HepG2 (cell line): ENCODE results near the gene FXYD4. TPM values are rescaled to one million over a fixed set of nuclear protein-coding genes. Genes with fewer than 3 reads are reported as not detected.

ENCODE experiments used
- AGO2 ChIP-seq: fragments of 200-400 bp; formaldehyde crosslinking; optimal IDR thresholded peaks from 2 replicates; pipeline ENCODE3; 2017; ENCODE audit warnings: mild to moderate bottlenecking, low read depth, low read length, moderate library complexity
- GABPA ChIP-seq, 2 experiments: IDR thresholded peaks; 2 replicates each; pipeline ENCODE4 v1.6.1; 2011 to 2016; ENCODE audit warnings: low read depth in 2 of 2, low read length in 1 of 2, missing biosample characterization in 1 of 2, missing genetic modification characterization in 1 of 2
- JUND ChIP-seq: sonication (generic); formaldehyde crosslinking; IDR thresholded peaks from 2 replicates; pipeline ENCODE4 v1.8.0; 2022; ENCODE audit warnings: mild to moderate bottlenecking, missing genetic modification reagents
- KDM2A ChIP-seq: sonication (generic); formaldehyde crosslinking; IDR thresholded peaks from 2 replicates; pipeline ENCODE4 v1.4.0; 2020; ENCODE audit warnings: low read depth, missing genetic modification reagents, borderline replicate concordance
- MAF1 ChIP-seq: sonication (generic); formaldehyde crosslinking; IDR thresholded peaks from 2 replicates; pipeline ENCODE4 v1.5.0; 2020; ENCODE audit warnings: missing genetic modification reagents, borderline replicate concordance
- POLR2AphosphoS2 ChIP-seq: IDR thresholded peaks from 2 replicates; pipeline ENCODE4 v1.6.1; 2011; ENCODE audit warnings: low read depth, low read length, improper control_type of control experiment
- PRMT3 ChIP-seq: sonication (generic); formaldehyde crosslinking; IDR thresholded peaks from 2 replicates; pipeline ENCODE4 v1.8.1; 2022; ENCODE audit warnings: low read depth, mild to moderate bottlenecking, moderate library complexity, missing genetic modification reagents, borderline replicate concordance
- SSRP1 ChIP-seq: IDR thresholded peaks from 2 replicates; pipeline ENCODE4 v1.6.1; 2016; ENCODE audit warnings: control low read depth
- STAG1 ChIP-seq: sonication (generic); formaldehyde crosslinking; IDR thresholded peaks from 2 replicates; pipeline ENCODE4 v1.4.0; 2020; ENCODE audit warnings: missing genetic modification reagents
- TOPORS ChIP-seq: sonication (generic); formaldehyde crosslinking; IDR thresholded peaks from 2 replicates; pipeline ENCODE4 v1.8.0; 2023; ENCODE audit warnings: mild to moderate bottlenecking, missing genetic modification reagents
- ZFP62 ChIP-seq: sonication (generic); formaldehyde crosslinking; IDR thresholded peaks from 2 replicates; pipeline ENCODE4 v1.4.0; 2020; ENCODE audit warnings: missing genetic modification reagents
- ZNF138 ChIP-seq: sonication (generic); formaldehyde crosslinking; IDR thresholded peaks from 2 replicates; pipeline ENCODE4 v1.5.0; 2020; ENCODE audit warnings: mild to moderate bottlenecking, low read depth, missing genetic modification reagents
- ZNF160 ChIP-seq: sonication (generic); formaldehyde crosslinking; IDR thresholded peaks from 2 replicates; pipeline ENCODE4 v1.8.0; 2022; ENCODE audit warnings: mild to moderate bottlenecking, inconsistent platforms, missing genetic modification reagents
- ZNF543 ChIP-seq: sonication (generic); formaldehyde crosslinking; IDR thresholded peaks from 2 replicates; pipeline ENCODE4 v1.4.0; 2020; ENCODE audit warnings: mild to moderate bottlenecking, missing genetic modification reagents
- ZNF724P ChIP-seq: sonication (generic); formaldehyde crosslinking; IDR thresholded peaks from 2 replicates; pipeline ENCODE4 v1.8.0; 2022; ENCODE audit warnings: missing genetic modification reagents, borderline replicate concordance
- ZNF772 ChIP-seq: sonication (generic); formaldehyde crosslinking; IDR thresholded peaks from 2 replicates; pipeline ENCODE4 v1.5.0; 2020; ENCODE audit warnings: mild to moderate bottlenecking, missing genetic modification reagents
- polyA plus RNA-seq, 8 experiments: library from polyadenylated mRNA; depleted of rRNA in 3 of 8; stranded (reverse) in 7 of 8; unstranded in 1 of 8; fragments of >200 nt; fragmentation: Illumina TruSeq in 4 of 8; extraction: Trizol in 4 of 8; gene quantifications; 2 replicates each; pipeline versions ENCODE4 v1.2.1 to v1.2.3, GENCODE V29; 2011 to 2016; ENCODE audit warnings: low read depth in 4 of 8, missing spikeins in 1 of 8, mixed read lengths in 1 of 8; ENCODE audit not compliant: insufficient read depth in 1 of 8
- total RNA-seq, 5 experiments: library from RNA; depleted of rRNA; stranded (reverse); fragments of >200 nt; fragmentation: Illumina TruSeq; extraction: Trizol; gene quantifications; 2 replicates each; pipeline ENCODE4 v1.2.3, GENCODE V29; 2016; ENCODE audit warnings: low read depth in 1 of 5
- TF ChIP-seq, protein P1 (sequence below): sonication (generic); formaldehyde crosslinking; IDR thresholded peaks from 2 replicates; pipeline ENCODE4 v1.9.0; 2022; ENCODE audit warnings: missing genetic modification reagents, mild to moderate bottlenecking, borderline replicate concordance
- TF ChIP-seq, protein P2 (sequence below): sonication (generic); formaldehyde crosslinking; IDR thresholded peaks from 2 replicates; pipeline ENCODE4 v1.8.0; 2022; ENCODE audit warnings: mild to moderate bottlenecking, missing genetic modification reagents, borderline replicate concordance
- TF ChIP-seq, protein P3 (sequence below): IDR thresholded peaks from 2 replicates; pipeline ENCODE4 v1.6.1; 2016; ENCODE audit warnings: control low read depth
- TF ChIP-seq, protein P4 (sequence below): sonication (generic); formaldehyde crosslinking; IDR thresholded peaks from 2 replicates; pipeline ENCODE4 v1.5.0; 2020; ENCODE audit warnings: mild to moderate bottlenecking, missing genetic modification reagents

FXYD4 gene
- total and polyA plus RNA-seq, 2 of the 13 experiments (the other 11 are each of a cell fraction or from before 2014, with no cell fraction given), result not detected

DNA sequence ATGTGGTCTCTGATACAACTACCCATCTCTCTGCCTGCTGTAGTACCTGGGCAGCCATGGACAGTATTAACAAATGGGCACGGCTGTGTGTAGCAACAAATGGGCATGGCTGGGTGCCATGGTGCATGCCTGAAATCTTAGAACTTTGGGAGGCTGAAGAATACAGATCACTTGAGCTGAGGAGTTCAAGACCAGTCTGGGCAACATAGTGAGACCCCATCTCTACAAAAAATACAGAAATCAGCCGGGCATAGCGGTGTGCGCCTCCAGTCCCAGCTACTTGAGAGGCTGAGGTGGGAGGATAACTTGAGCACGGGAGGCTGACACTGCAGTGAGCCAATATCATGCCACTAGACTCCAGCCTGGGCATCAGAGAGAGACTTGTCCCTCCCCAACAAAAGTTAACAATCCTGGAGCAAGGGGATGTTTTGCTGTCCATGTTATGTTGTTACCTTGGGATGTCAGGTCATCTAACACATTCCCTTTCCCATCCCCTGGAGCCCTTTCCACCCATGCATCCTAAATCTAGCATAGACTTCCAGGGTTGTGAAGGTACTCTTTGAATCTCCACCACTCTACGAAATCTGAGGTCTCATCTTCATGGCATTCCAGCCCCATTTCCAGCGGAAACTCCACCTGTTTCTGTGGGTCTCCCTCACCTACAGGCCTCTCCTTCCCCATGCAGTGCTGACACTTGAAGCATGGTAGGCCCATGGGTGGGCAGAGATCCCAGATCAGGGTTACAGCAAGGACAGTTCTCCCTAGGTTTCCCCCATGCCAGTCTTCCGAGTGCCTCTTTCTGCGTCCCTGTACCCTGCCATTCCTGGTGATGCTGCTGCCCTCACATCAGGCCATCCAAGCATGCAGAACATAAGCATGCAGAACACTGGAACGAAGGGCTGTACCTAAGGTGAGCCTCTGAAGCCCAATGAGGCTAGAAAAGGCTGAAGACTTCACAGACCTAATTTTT, 13.1 kb downstream of the FXYD4 start (continued):
- TF ChIP-seq, protein P1, sequence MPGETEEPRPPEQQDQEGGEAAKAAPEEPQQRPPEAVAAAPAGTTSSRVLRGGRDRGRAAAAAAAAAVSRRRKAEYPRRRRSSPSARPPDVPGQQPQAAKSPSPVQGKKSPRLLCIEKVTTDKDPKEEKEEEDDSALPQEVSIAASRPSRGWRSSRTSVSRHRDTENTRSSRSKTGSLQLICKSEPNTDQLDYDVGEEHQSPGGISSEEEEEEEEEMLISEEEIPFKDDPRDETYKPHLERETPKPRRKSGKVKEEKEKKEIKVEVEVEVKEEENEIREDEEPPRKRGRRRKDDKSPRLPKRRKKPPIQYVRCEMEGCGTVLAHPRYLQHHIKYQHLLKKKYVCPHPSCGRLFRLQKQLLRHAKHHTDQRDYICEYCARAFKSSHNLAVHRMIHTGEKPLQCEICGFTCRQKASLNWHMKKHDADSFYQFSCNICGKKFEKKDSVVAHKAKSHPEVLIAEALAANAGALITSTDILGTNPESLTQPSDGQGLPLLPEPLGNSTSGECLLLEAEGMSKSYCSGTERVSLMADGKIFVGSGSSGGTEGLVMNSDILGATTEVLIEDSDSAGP (CRISPR knock-in tag), result peak; percentile 42; the same call in 1 of the 2 replicates
- TF ChIP-seq, protein P2, sequence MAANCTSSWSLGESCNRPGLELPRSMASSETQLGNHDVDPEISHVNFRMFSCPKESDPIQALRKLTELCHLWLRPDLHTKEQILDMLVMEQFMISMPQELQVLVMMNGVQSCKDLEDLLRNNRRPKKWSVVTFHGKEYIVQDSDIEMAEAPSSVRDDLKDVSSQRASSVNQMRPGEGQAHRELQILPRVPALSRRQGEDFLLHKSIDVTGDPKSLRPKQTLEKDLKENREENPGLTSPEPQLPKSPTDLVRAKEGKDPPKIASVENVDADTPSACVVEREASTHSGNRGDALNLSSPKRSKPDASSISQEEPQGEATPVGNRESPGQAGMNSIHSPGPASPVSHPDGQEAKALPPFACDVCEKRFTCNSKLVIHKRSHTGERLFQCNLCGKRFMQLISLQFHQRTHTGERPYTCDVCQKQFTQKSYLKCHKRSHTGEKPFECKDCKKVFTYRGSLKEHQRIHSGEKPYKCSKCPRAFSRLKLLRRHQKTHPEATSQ (CRISPR knock-in tag), result 0 out of 2 replicates have a peak, but pooled peaks have one; percentile 33
- TF ChIP-seq ZFP62 (no peak), ZNF138 (CRISPR knock-in tag) (no peak), ZNF724P (no peak), SSRP1 (CRISPR knock-in tag) (peak; percentile 93), KDM2A (peak; percentile 79), TOPORS (CRISPR knock-in tag) (0 out of 2 replicates have a peak, but pooled peaks have one; percentile 72), GABPA (IDR thresholded peaks at IDR 0.05; ENCODE audit: low read depth, low read length) (no peak), GABPA (CRISPR knock-in tag; IDR thresholded peaks at IDR 0.05; ENCODE audit: low read depth) (no peak), PRMT3 (0 out of 2 replicates have a peak, but pooled peaks have one; percentile 41), POLR2AphosphoS2 (peak; percentile 11), JUND (CRISPR knock-in tag) (no peak), MAF1 (CRISPR knock-in tag) (no peak), STAG1 (CRISPR knock-in tag) (no peak), ZNF543 (CRISPR knock-in tag) (no peak), ZNF772 (CRISPR knock-in tag) (0 out of 2 replicates have a peak, but pooled peaks have one; percentile 36), ZNF160 (CRISPR knock-in tag) (peak; percentile 33; the same call in 1 of the 2 replicates), AGO2 (peak; percentile 84)
- TF ChIP-seq, protein P3, sequence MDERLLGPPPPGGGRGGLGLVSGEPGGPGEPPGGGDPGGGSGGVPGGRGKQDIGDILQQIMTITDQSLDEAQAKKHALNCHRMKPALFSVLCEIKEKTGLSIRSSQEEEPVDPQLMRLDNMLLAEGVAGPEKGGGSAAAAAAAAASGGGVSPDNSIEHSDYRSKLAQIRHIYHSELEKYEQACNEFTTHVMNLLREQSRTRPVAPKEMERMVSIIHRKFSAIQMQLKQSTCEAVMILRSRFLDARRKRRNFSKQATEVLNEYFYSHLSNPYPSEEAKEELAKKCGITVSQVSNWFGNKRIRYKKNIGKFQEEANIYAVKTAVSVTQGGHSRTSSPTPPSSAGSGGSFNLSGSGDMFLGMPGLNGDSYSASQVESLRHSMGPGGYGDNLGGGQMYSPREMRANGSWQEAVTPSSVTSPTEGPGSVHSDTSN (CRISPR knock-in tag), result 0 out of 2 replicates have a peak, but pooled peaks have one; percentile 22
- TF ChIP-seq, protein P4, sequence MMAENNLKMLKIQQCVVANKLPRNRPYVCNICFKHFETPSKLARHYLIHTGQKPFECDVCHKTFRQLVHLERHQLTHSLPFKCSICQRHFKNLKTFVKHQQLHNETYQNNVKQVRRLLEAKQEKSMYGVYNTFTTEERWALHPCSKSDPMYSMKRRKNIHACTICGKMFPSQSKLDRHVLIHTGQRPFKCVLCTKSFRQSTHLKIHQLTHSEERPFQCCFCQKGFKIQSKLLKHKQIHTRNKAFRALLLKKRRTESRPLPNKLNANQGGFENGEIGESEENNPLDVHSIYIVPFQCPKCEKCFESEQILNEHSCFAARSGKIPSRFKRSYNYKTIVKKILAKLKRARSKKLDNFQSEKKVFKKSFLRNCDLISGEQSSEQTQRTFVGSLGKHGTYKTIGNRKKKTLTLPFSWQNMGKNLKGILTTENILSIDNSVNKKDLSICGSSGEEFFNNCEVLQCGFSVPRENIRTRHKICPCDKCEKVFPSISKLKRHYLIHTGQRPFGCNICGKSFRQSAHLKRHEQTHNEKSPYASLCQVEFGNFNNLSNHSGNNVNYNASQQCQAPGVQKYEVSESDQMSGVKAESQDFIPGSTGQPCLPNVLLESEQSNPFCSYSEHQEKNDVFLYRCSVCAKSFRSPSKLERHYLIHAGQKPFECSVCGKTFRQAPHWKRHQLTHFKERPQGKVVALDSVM (CRISPR knock-in tag), result peak; percentile 63; the same call in 1 of the 2 replicates
